GM12873 (cell line): ENCODE measurements around the gene PRR5L.

ENCODE experiments used
- CTCF ChIP-seq: IDR thresholded peaks from 2 replicates; pipeline ENCODE4 v1.5.1; 2012; ENCODE audit warnings: low read depth, mild to moderate bottlenecking, moderate library complexity, low read length, control low read depth; ENCODE audit not compliant: insufficient read depth; ENCODE audit errors: missing control alignments

The PRR5L gene

GRCh38 chr11:36426226-36426848, 130.2 kb downstream of the PRR5L start:
- no peak for TF ChIP-seq CTCF

DNA sequence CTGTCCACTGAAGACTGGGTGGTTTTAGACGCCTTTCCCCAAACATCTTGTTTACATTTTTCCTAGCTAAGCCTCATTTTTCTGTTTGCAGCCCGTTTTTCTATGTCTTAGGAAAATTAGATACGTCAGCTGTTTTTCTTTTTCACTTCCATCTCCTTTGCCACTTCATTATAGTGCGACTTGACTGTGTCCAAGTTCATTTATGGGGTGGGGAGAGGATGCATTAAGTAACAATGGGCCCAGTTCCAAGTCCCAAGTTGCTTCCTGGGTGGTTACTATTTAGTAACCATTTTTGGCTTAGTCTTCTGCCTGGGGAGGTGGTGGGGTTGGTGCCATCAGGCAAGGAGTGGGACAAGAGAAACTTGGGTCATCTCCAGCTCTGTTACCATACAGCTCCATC, 131.0 kb downstream of the PRR5L start:
- no peak for TF ChIP-seq CTCF

- TF ChIP-seq CTCF: no peak
Observed at GRCh38 chr11:36427876-36428275, 131.8 kb downstream of the PRR5L start.

DNA sequence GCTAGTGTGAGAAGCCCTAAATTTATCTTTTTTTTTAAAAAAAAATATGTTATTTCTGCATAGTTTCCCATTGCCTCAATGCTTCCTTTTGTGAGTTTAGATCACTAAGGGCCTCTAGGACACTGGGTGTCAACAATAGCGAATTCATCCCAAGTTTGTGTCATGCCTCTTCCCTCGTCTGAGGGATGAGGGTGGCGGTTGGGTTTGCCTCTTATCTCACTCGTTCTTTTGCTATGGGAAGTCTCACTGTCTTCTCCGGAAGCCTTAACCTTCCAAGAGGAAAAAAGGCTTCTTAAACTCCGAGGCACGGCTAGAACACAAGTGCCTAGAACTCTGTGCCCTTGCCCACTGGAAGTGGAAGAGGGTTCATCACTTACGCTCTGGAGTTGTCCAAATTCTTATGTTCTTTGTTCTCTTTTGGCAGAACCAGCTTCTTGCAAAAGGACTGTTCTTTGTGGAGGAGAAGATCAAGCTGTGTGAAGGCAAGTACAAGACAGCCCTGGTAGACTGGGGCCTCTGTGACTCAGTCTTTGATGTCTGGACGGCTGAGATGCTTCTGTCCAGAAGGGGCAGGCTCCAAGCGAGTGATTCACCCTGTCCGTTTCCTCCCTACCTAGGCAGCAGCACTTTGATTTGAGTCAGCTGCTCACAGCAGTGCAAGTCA, 135.5 kb downstream of the PRR5L start:
- no peak for TF ChIP-seq CTCF

GRCh38 chr11:36432093-36432469, 136.0 kb downstream of the PRR5L start:
- no peak for TF ChIP-seq CTCF

DNA sequence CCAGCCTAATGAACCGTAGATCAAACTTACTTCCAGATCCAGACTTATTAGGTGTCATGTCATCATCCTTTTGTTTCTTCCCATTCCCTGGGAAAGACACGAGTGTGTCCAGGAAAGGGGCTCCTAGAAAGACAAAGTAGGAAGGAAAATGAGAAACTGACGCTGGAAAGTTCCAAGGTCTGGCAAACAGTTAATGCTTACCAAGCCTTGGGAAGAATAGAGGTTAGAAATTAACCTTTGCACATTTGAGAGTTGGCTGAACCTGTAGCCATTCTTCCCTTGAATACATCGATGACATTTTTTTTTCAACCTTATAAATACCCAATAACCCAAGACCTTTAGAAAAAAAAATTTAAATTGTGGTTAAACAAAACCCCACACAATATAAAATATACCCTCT, 136.7 kb downstream of the PRR5L start:
- TF ChIP-seq CTCF: no peak

DNA sequence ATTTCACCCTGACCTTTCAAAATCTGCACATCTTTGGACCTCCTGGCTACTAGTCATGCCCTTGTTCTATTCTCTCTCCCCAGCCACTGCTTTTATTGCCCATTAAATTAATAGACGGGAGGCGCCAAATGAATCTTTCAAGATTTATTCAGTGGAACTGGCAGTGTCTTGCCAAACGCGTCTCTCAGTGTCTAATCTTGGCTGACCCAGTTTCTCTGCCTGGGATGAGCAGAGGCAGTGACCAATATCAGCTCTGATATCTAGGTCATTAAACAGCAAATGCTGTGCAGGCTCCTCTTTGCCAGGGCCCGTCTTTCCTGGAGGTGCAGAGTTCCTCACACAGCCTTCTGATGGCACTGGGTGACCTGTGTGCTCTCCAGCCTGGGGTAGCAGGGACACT, 140.0 kb downstream of the PRR5L start:
- TF ChIP-seq CTCF: no peak
